LNCaP clone FGC (cell line): ENCODE results near the gene IQGAP2.

Experiments
- DNase-seq: peaks from one replicate; pipeline ENCODE4 v3.0.0-alpha.2; 2011; ENCODE audit warnings: low read depth
- H3K4me3 ChIP-seq: 2 replicates; pipeline ENCODE4 v1.5.1; 2011; ENCODE audit warnings: mild to moderate bottlenecking, low read depth, low read length, control low read depth
- CTCF ChIP-seq: IDR thresholded peaks from 2 replicates; pipeline ENCODE4 v1.5.1; 2012; ENCODE audit warnings: mild to moderate bottlenecking; ENCODE audit not compliant: control insufficient read depth, insufficient read depth; ENCODE audit errors: extremely low read depth

The IQGAP2 gene

GRCh38 chr5:76522103-76522935 lies 119.2 kb downstream of the IQGAP2 start:
- no peak overlapping the region for H3K4me3 ChIP-seq
- no peak for DNase-seq
- no peak for TF ChIP-seq CTCF

- no peak for TF ChIP-seq CTCF
- no peak overlapping the region for H3K4me3 ChIP-seq
- DNase-seq, result no peak
Observed at GRCh38 chr5:76524101-76524835, 121.2 kb downstream of the IQGAP2 start.

- no peak for TF ChIP-seq CTCF
- no peak overlapping the region for H3K4me3 ChIP-seq
- DNase-seq, result no peak
Observed at GRCh38 chr5:76524868-76525267, 121.8 kb downstream of the IQGAP2 start.

- H3K4me3 ChIP-seq, result no peak overlapping the region
- DNase-seq, result no peak
- TF ChIP-seq CTCF, result no peak
Observed at GRCh38 chr5:76525956-76526355, 122.9 kb downstream of the IQGAP2 start.

- DNase-seq, result no peak
- TF ChIP-seq CTCF, result no peak
- H3K4me3 ChIP-seq, result no peak overlapping the region
Observed at GRCh38 chr5:76526950-76527583, 124.0 kb downstream of the IQGAP2 start.

GRCh38 chr5:76527685-76528161 lies 124.6 kb downstream of the IQGAP2 start:
- H3K4me3 ChIP-seq, result no peak overlapping the region
- no peak for DNase-seq
- TF ChIP-seq CTCF, result no peak
